Measurements from ENCODE around the gene UBE3C.

GRCh38 chr7:157234271-157234670 lies 95.5 kb downstream of the UBE3C start:
- no peak for TF ChIP-seq CTCF (optimal IDR thresholded peaks at IDR 0.05 in 1 of 3, IDR thresholded peaks at IDR 0.05 in 1 of 3, conservative IDR thresholded peaks at IDR 0.05 in 1 of 3; ENCODE audit: extremely low read depth in 1 of 3, insufficient read depth in 2 of 3, low read length in 3 of 3)
- TF ChIP-seq EZH2 (IDR thresholded peaks at IDR 0.05; ENCODE audit: low read length), result no peak
